Mesenchymal stem cell (in vitro differentiated cells and primary cell): ENCODE measurements around the gene PNMA6E.

Source experiments
- DNase-seq: peaks from one replicate; pipeline ENCODE4 v3.0.0-alpha.2; 2013
- H2AFZ ChIP-seq: one replicate; pipeline ENCODE4 v1.6.1; 2013; ENCODE audit warnings: low read depth, mild to moderate bottlenecking, control low read depth, inconsistent platforms, low read length, moderate library complexity
- H2AK5ac ChIP-seq: 2 replicates; pipeline ENCODE4 v1.6.1; 2013; ENCODE audit warnings: low read length, moderate library complexity, mild to moderate bottlenecking, inconsistent platforms; ENCODE audit not compliant: severe bottlenecking
- H2BK120ac ChIP-seq: one replicate; pipeline ENCODE4 v1.6.1; 2013; ENCODE audit warnings: low read depth, mild to moderate bottlenecking, inconsistent platforms, low read length, moderate library complexity
- H2BK12ac ChIP-seq, 2 experiments: one replicate each; pipeline ENCODE4 v1.6.1; 2013; ENCODE audit warnings: inconsistent platforms in 2 of 2, low read length in 2 of 2, mild to moderate bottlenecking in 2 of 2, moderate library complexity in 2 of 2, control low read depth in 1 of 2
- H2BK15ac ChIP-seq: one replicate; pipeline ENCODE4 v1.6.1; 2013; ENCODE audit warnings: mild to moderate bottlenecking, low read depth, inconsistent platforms; ENCODE audit not compliant: poor library complexity, severe bottlenecking
- H2BK5ac ChIP-seq: 2 replicates; pipeline ENCODE4 v1.6.1; 2013; ENCODE audit warnings: low read depth, mild to moderate bottlenecking, low read length, control low read depth, inconsistent platforms; ENCODE audit not compliant: poor library complexity, severe bottlenecking
- H3K14ac ChIP-seq, 2 experiments: one replicate each; pipeline ENCODE4 v1.6.1; 2013; ENCODE audit warnings: inconsistent platforms in 2 of 2, low read length in 2 of 2, control low read depth in 1 of 2, mild to moderate bottlenecking in 1 of 2, moderate library complexity in 1 of 2
- H3K18ac ChIP-seq, 2 experiments: one replicate each; pipeline ENCODE4 v1.6.1; 2013; ENCODE audit warnings: inconsistent platforms in 2 of 2, low read length in 2 of 2, control low read depth in 1 of 2, low read depth in 1 of 2, mild to moderate bottlenecking in 1 of 2
- H3K23ac ChIP-seq, 2 experiments: one replicate each; pipeline ENCODE4 v1.6.1; 2013; ENCODE audit warnings: inconsistent platforms in 2 of 2, low read length in 2 of 2, mild to moderate bottlenecking in 2 of 2, moderate library complexity in 2 of 2, control low read depth in 1 of 2
- H3K27ac ChIP-seq: 2 replicates; pipeline ENCODE4 v1.5.1; 2013; ENCODE audit warnings: mild to moderate bottlenecking, moderate library complexity, low read length, control low read depth, inconsistent platforms; ENCODE audit not compliant: poor library complexity, severe bottlenecking
- H3K27me3 ChIP-seq, 2 experiments: 2 replicates each; pipeline versions ENCODE4 v1.6.1 to v1.7.0; 2013; ENCODE audit warnings: low read length in 2 of 2, mild to moderate bottlenecking in 2 of 2, moderate library complexity in 2 of 2, control low read depth in 1 of 2, inconsistent platforms in 1 of 2; ENCODE audit not compliant: control insufficient read depth in 1 of 2, insufficient read depth in 1 of 2
- H3K36me3 ChIP-seq, 2 experiments: 2 replicates each; pipeline versions ENCODE4 v1.6.1 to v1.7.0; 2013; ENCODE audit warnings: low read length in 2 of 2, control low read depth in 1 of 2, inconsistent platforms in 1 of 2, low read depth in 1 of 2, mild to moderate bottlenecking in 1 of 2; ENCODE audit not compliant: insufficient read depth in 2 of 2, control insufficient read depth in 1 of 2
- H3K4ac ChIP-seq, 2 experiments: one replicate each; pipeline ENCODE4 v1.6.1; 2013; ENCODE audit warnings: inconsistent platforms in 2 of 2, low read length in 2 of 2, mild to moderate bottlenecking in 2 of 2, moderate library complexity in 2 of 2, control low read depth in 1 of 2, low read depth in 1 of 2
- H3K4me1 ChIP-seq: 2 replicates; pipeline ENCODE4 v1.6.1; 2013; ENCODE audit warnings: low read depth, low read length, control low read depth; ENCODE audit not compliant: control insufficient read depth, insufficient read depth
- H3K4me2 ChIP-seq: 2 replicates; pipeline ENCODE4 v1.6.1; 2013; ENCODE audit warnings: low read length, mild to moderate bottlenecking, inconsistent platforms; ENCODE audit not compliant: poor library complexity, severe bottlenecking
- H3K4me3 ChIP-seq, 2 experiments: 2 replicates each; pipeline versions ENCODE4 v1.5.1 to v1.7.0; 2013; ENCODE audit warnings: low read length in 2 of 2, mild to moderate bottlenecking in 2 of 2, control low read depth in 1 of 2, low read depth in 1 of 2; ENCODE audit not compliant: insufficient read depth in 1 of 2
- H3K79me1 ChIP-seq: replicated peaks from 2 replicates; pipeline ENCODE4 v1.6.1; 2013; ENCODE audit warnings: mild to moderate bottlenecking, control low read depth, low read length, inconsistent platforms; ENCODE audit not compliant: poor library complexity, severe bottlenecking
- H3K9ac ChIP-seq: 2 replicates; pipeline ENCODE4 v1.7.0; 2013; ENCODE audit warnings: mild to moderate bottlenecking, low read length, moderate library complexity
- H3K9me3 ChIP-seq: 2 replicates; pipeline ENCODE4 v1.7.0; 2013; ENCODE audit warnings: mild to moderate bottlenecking, low read length; ENCODE audit not compliant: control insufficient read depth
- H4K8ac ChIP-seq: one replicate; pipeline ENCODE4 v1.6.1; 2013; ENCODE audit warnings: inconsistent platforms, mild to moderate bottlenecking, low read length, moderate library complexity
- H4K91ac ChIP-seq: one replicate; pipeline ENCODE4 v1.6.1; 2013; ENCODE audit warnings: mild to moderate bottlenecking, low read length, inconsistent platforms
- WGBS: methylation state at CpG from one replicate; pipeline ENCODE4 v1.1.7; 2013; ENCODE audit warnings: mixed read lengths; 5-methylcytosine and 5-hydroxymethylcytosine counted together

PNMA6E gene

GRCh38 chrX:153426204-153426603 lies 25.1 kb upstream of the PNMA6E start:
- Histone ChIP-seq H3K4me1 (no peaks in the 10 kb centered on the region), H3K27ac (no peak overlapping the region), H3K27me3 (peaks cover 0 to 61% of the 10 kb centered on the region in 2 experiments), H2AK5ac (no peak overlapping the region), H3K18ac (no peak overlapping the region), H2BK15ac (no peak overlapping the region), H2BK5ac (no peak overlapping the region), H2BK120ac (no peak overlapping the region), H2BK12ac (no peak overlapping the region), H3K23ac (no peak overlapping the region), H3K9ac (no peak overlapping the region), H3K4me2 (no peak overlapping the region), H4K8ac (no peak overlapping the region), H3K9me3 (peaks cover 8% of the 10 kb centered on the region), H3K36me3 (no peaks in the 10 kb centered on the region), H3K4ac (no peak overlapping the region), H3K14ac (no peak overlapping the region), H2AFZ (no peak overlapping the region), H4K91ac (no peak overlapping the region), H3K4me3 (no peak overlapping the region), H3K79me1 (no peaks in the 10 kb centered on the region)
- WGBS = 83% methylated on average over 1 of the region's 3 CpGs
- no peak for DNase-seq

GRCh38 chrX:153423652-153424051 lies 22.5 kb upstream of the PNMA6E start:
- WGBS = 92% methylated on average over 8 of the region's 8 CpGs
- Histone ChIP-seq H4K8ac (no peak overlapping the region), H3K14ac (no peak overlapping the region), H3K27me3 (peaks cover 0 to 64% of the 10 kb centered on the region in 2 experiments), H2BK15ac (no peak overlapping the region), H2AK5ac (no peak overlapping the region), H3K4me2 (no peak overlapping the region), H3K27ac (no peak overlapping the region), H3K4ac (no peak overlapping the region), H2BK5ac (no peak overlapping the region), H3K23ac (no peak overlapping the region), H3K4me3 (no peak overlapping the region), H3K18ac (no peak overlapping the region), H2BK12ac (no peak overlapping the region), H4K91ac (no peak overlapping the region), H3K36me3 (no peaks in the 10 kb centered on the region), H3K9ac (no peak overlapping the region), H3K9me3 (no peaks in the 10 kb centered on the region), H3K79me1 (no peaks in the 10 kb centered on the region), H2AFZ (no peak overlapping the region), H3K4me1 (no peaks in the 10 kb centered on the region), H2BK120ac (no peak overlapping the region)
- DNase-seq = no peak

DNA sequence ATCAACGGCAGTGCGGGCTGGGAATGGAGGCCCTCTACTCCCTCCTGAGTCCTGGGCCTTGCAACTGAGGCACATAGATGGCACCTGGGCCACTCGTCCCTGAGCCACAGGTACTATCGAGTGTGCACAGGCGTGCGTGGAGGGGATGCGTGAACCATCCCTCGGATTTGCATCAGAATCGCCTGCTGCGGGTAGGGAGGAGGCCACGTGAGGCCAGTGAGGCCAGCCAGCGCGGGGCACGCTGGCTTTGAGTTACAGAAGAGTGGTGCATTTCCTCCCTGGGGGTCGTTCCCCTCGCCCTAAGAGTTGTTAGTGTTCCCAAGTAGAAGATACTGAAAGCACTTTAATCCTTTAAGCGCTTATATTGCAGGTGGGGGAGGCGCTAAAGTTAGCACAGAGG lies 20.7 kb upstream of the PNMA6E start:
- Histone ChIP-seq H2BK120ac (no peak overlapping the region), H4K91ac (no peak overlapping the region), H2AK5ac (no peak overlapping the region), H3K4ac (no peak overlapping the region), H3K36me3 (no peaks in the 10 kb centered on the region), H3K27me3 (peaks cover 12 to 71% of the 10 kb centered on the region in 2 experiments), H2BK12ac (no peak overlapping the region), H3K18ac (no peak overlapping the region), H3K4me2 (no peak overlapping the region), H3K23ac (no peak overlapping the region), H3K79me1 (no peaks in the 10 kb centered on the region), H3K4me3 (no peak overlapping the region), H3K27ac (no peak overlapping the region), H4K8ac (no peak overlapping the region), H2AFZ (no peak overlapping the region), H3K9me3 (no peaks in the 10 kb centered on the region), H2BK5ac (no peak overlapping the region), H3K9ac (no peak overlapping the region), H3K4me1 (peaks cover 2% of the 10 kb centered on the region), H3K14ac (no peak overlapping the region), H2BK15ac (no peak overlapping the region)
- 94% methylated on average over 16 of the region's 18 CpGs for WGBS
- no peak for DNase-seq

GRCh38 chrX:153420851-153421599 lies 19.9 kb upstream of the PNMA6E start:
- Histone ChIP-seq H2BK12ac (no peak overlapping the region), H3K18ac (no peak overlapping the region), H2BK120ac (no peak overlapping the region), H4K91ac (no peak overlapping the region), H2AK5ac (no peak overlapping the region), H3K4ac (no peak overlapping the region), H3K9me3 (no peaks in the 10 kb centered on the region), H2BK15ac (no peak overlapping the region), H4K8ac (no peak overlapping the region), H2AFZ (no peak overlapping the region), H3K27ac (no peak overlapping the region), H3K4me2 (no peak overlapping the region), H3K36me3 (no peaks in the 10 kb centered on the region), H2BK5ac (no peak overlapping the region), H3K4me3 (no peak overlapping the region), H3K79me1 (no peaks in the 10 kb centered on the region), H3K4me1 (peaks cover 2% of the 10 kb centered on the region), H3K23ac (no peak overlapping the region), H3K9ac (no peak overlapping the region), H3K14ac (no peak overlapping the region), H3K27me3 (peaks cover 13 to 72% of the 10 kb centered on the region in 2 experiments)
- no peak for DNase-seq
- WGBS = 98% methylated on average over 61 of the region's 91 CpGs
